GM23248 (cell line): ENCODE measurements around the gene UPK3A. TPM values are rescaled to one million over a fixed set of nuclear protein-coding genes. Genes with fewer than 3 reads are reported as not detected.

Experiments used
- DNase-seq: peaks from one replicate; pipeline ENCODE4 v3.0.0-alpha.2; 2015
- H2AFZ ChIP-seq: fragments of 200-600 bp; sonication (generic); 2 replicates; pipeline ENCODE4 v1.6.1; 2016; ENCODE audit warnings: antibody characterized with exemption
- H3F3A ChIP-seq: fragments of 200-600 bp; sonication (generic); 2 replicates; pipeline ENCODE4 v1.6.1; 2016; ENCODE audit warnings: mild to moderate bottlenecking, antibody characterized with exemption, mixed run types; ENCODE audit not compliant: insufficient read depth
- H3K27ac ChIP-seq: fragments of 200-600 bp; sonication (generic); 2 replicates; pipeline ENCODE4 v1.5.1; 2016; ENCODE audit warnings: mild to moderate bottlenecking
- H3K27me3 ChIP-seq: fragments of 200-600 bp; sonication (generic); replicated peaks from 2 replicates; pipeline ENCODE4 v1.6.1; 2016; ENCODE audit warnings: mild to moderate bottlenecking; ENCODE audit not compliant: insufficient read depth
- H3K36me3 ChIP-seq: fragments of 200-600 bp; sonication (generic); 2 replicates; pipeline ENCODE4 v1.6.1; 2016; ENCODE audit warnings: low read depth, mild to moderate bottlenecking
- H3K4me1 ChIP-seq: fragments of 200-600 bp; sonication (generic); 2 replicates; pipeline ENCODE4 v1.6.1; 2016; ENCODE audit warnings: mild to moderate bottlenecking; ENCODE audit not compliant: insufficient read depth
- H3K4me2 ChIP-seq: fragments of 200-600 bp; sonication (generic); one replicate; pipeline ENCODE4 v1.6.1; 2016; ENCODE audit warnings: mild to moderate bottlenecking; ENCODE audit not compliant: unreplicated experiment
- H3K4me3 ChIP-seq: fragments of 200-600 bp; sonication (generic); 2 replicates; pipeline ENCODE4 v1.5.1; 2016; ENCODE audit warnings: mild to moderate bottlenecking
- H3K79me2 ChIP-seq: fragments of 200-600 bp; sonication (generic); 2 replicates; pipeline ENCODE4 v1.6.1; 2016; ENCODE audit warnings: mild to moderate bottlenecking; ENCODE audit not compliant: insufficient read depth
- H3K9ac ChIP-seq: fragments of 200-600 bp; sonication (generic); 2 replicates; pipeline ENCODE4 v1.6.1; 2016; ENCODE audit warnings: mild to moderate bottlenecking
- H3K9me2 ChIP-seq: fragments of 200-600 bp; sonication (generic); 2 replicates; pipeline ENCODE4 v1.6.1; 2016; ENCODE audit warnings: mixed run types, mild to moderate bottlenecking, moderate library complexity; ENCODE audit not compliant: insufficient read depth
- H3K9me3 ChIP-seq: fragments of 200-600 bp; sonication (generic); one replicate; pipeline ENCODE4 v1.6.1; 2017; ENCODE audit warnings: low read depth
- H4K20me1 ChIP-seq: fragments of 200-600 bp; sonication (generic); 2 replicates; pipeline ENCODE4 v1.6.0; 2016; ENCODE audit not compliant: insufficient read depth
- EZH2 ChIP-seq: fragments of 200-600 bp; sonication (generic); IDR thresholded peaks from 2 replicates; pipeline ENCODE4 v1.6.1; 2018; ENCODE audit warnings: antibody characterized with exemption, mild to moderate bottlenecking; ENCODE audit not compliant: insufficient read depth, poor library complexity, severe bottlenecking
- EZH2phosphoT487 ChIP-seq: fragments of 200-600 bp; sonication (generic); IDR thresholded peaks from 2 replicates; pipeline ENCODE4 v1.6.1; 2018; ENCODE audit warnings: antibody characterized with exemption, moderate library complexity, mild to moderate bottlenecking, low read depth; ENCODE audit not compliant: insufficient read depth
- WGBS, 2 experiments: methylation state at CpG; one replicate each; pipeline ENCODE4 v1.1.6; 2015 to 2017; ENCODE audit warnings: low lambda C conversion rate in 2 of 2, low coverage in 1 of 2; ENCODE audit errors: missing lambda C conversion rate in 2 of 2; 5-methylcytosine and 5-hydroxymethylcytosine counted together
- in situ Hi-C: fragments of 300-500 bp; cut with MboI; formaldehyde crosslinking; loops from 2 replicates; pipeline ENCODE4 v1.15.0; 2020
- polyA plus RNA-seq: library from polyadenylated mRNA; unstranded; fragments of >200 nt; fragmentation: Nextera tagmentation; extraction: Ambion mirVana; gene quantifications from 2 replicates; pipeline ENCODE4 v1.2.1, GENCODE V29; 2016
- total RNA-seq: library from RNA; depleted of rRNA; stranded (reverse); fragments of >200 nt; shearing (Covaris generic); gene quantifications from 2 replicates; pipeline ENCODE4 v1.2.3, GENCODE V29; 2014

The UPK3A gene
- total and polyA plus RNA-seq, 2 experiments from 2014 or later = not detected

GRCh38 chr22:45312856-45313255 lies 28.1 kb downstream of the UPK3A start:
- Histone ChIP-seq H3K9ac (no peak overlapping the region), H4K20me1 (no peaks in the 10 kb centered on the region), H3K4me2 (no peak overlapping the region), H3K36me3 (no peaks in the 10 kb centered on the region), H3K27ac (no peak overlapping the region), H3K4me3 (no peak overlapping the region), H3F3A (peaks cover 2% of the 10 kb centered on the region), H2AFZ (no peak overlapping the region), H3K9me3 (no peaks in the 10 kb centered on the region), H3K79me2 (peaks cover 24% of the 10 kb centered on the region), H3K9me2 (no peaks in the 10 kb centered on the region), H3K4me1 (peaks cover 17% of the 10 kb centered on the region), H3K27me3 (no peaks in the 10 kb centered on the region)
- DNase-seq = no peak
- in situ Hi-C loops = no loop called here
- WGBS, 2 experiments = 83 to 88% methylated on average over 4 of the region's 4 CpGs
- TF ChIP-seq EZH2phosphoT487 (no peak), EZH2 (no peak)

GRCh38 chr22:45314054-45314721 lies 29.4 kb downstream of the UPK3A start:
- WGBS, 2 experiments = 76% methylated on average over 8 of the region's 8 CpGs
- H3K9me3 ChIP-seq = no peaks in the 10 kb centered on the region
- H3K27me3 ChIP-seq = no peaks in the 10 kb centered on the region
- H3K9me2 ChIP-seq = no peaks in the 10 kb centered on the region
- no peaks in the 10 kb centered on the region for H4K20me1 ChIP-seq
- H3K4me1 ChIP-seq = peaks cover 27% of the 10 kb centered on the region
- no peak for TF ChIP-seq EZH2
- TF ChIP-seq EZH2phosphoT487 = no peak
- no peak overlapping the region for H3K27ac ChIP-seq
- H3K4me3 ChIP-seq = no peak overlapping the region
- in situ Hi-C loops = no loop called here
- H3K79me2 ChIP-seq = peaks cover 29% of the 10 kb centered on the region
- no peak for DNase-seq
- peaks cover 13% of the 10 kb centered on the region for H3F3A ChIP-seq
- H3K9ac ChIP-seq = no peak overlapping the region
- no peak overlapping the region for H3K4me2 ChIP-seq
- H3K36me3 ChIP-seq = no peaks in the 10 kb centered on the region
- no peak overlapping the region for H2AFZ ChIP-seq

DNA sequence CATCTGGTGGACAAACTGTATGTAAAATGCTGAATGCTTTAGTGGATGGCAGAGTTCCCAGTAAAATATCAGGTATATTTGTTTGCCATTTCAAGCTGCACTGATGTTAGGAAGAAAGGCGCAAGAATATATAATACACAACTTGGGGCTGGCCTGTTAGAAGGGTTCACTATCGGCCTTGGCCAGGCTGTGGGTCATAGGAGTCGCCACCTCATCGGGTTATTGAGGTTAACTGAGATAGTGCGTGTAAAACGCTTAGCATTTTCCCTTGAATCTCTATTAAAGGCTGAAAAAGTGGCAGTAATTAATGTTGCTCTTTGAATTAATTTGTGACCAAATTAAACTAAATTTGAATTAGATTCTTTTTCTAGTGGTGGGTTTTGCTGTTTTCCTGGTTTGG lies 30.0 kb downstream of the UPK3A start:
- Histone ChIP-seq H3K9me3 (no peaks in the 10 kb centered on the region), H3K9ac (no peak overlapping the region), H3F3A (peaks cover 19% of the 10 kb centered on the region), H2AFZ (no peak overlapping the region), H3K4me2 (no peak overlapping the region), H3K4me1 (peaks cover 26% of the 10 kb centered on the region), H3K9me2 (no peaks in the 10 kb centered on the region), H3K27ac (no peak overlapping the region), H4K20me1 (no peaks in the 10 kb centered on the region), H3K36me3 (no peaks in the 10 kb centered on the region), H3K4me3 (no peak overlapping the region), H3K79me2 (peaks cover 35% of the 10 kb centered on the region), H3K27me3 (no peaks in the 10 kb centered on the region)
- 99% methylated on average over 6 of the region's 6 CpGs for WGBS, 2 experiments
- no peak for DNase-seq
- in situ Hi-C loops = no loop called here
- no peak for TF ChIP-seq EZH2phosphoT487
- no peak for TF ChIP-seq EZH2

GRCh38 chr22:45316796-45317526 lies 32.2 kb downstream of the UPK3A start:
- H3K79me2 ChIP-seq = peaks cover 46% of the 10 kb centered on the region
- H2AFZ ChIP-seq = peak overlapping the region; percentile 80
- H3K9ac ChIP-seq = peak overlapping the region; percentile 71
- H3K4me2 ChIP-seq = peak overlapping the region; percentile 73
- no peaks in the 10 kb centered on the region for H3K27me3 ChIP-seq
- peaks cover 24% of the 10 kb centered on the region for H3K4me1 ChIP-seq
- WGBS, 2 experiments = 78 to 80% methylated on average over 9 of the region's 9 CpGs
- no peaks in the 10 kb centered on the region for H3K36me3 ChIP-seq
- no peaks in the 10 kb centered on the region for H3K9me2 ChIP-seq
- peaks cover 22% of the 10 kb centered on the region for H3F3A ChIP-seq
- no peak for DNase-seq
- in situ Hi-C loops = no loop called here
- no peak overlapping the region for H3K4me3 ChIP-seq
- H4K20me1 ChIP-seq = no peaks in the 10 kb centered on the region
- TF ChIP-seq EZH2phosphoT487 (no peak), EZH2 (no peak)
- peak overlapping the region; percentile 90 for H3K27ac ChIP-seq
- no peaks in the 10 kb centered on the region for H3K9me3 ChIP-seq
